ENCODE measurements around the gene SPAG8. TPM values are rescaled to one million over a fixed set of nuclear protein-coding genes. Genes with fewer than 3 reads are reported as not detected.

The SPAG8 gene
- polyA plus RNA-seq, 6 donors from 2014 or later: 1.2 to 1.7 (median 1.5) TPM; not detected in 1

DNA sequence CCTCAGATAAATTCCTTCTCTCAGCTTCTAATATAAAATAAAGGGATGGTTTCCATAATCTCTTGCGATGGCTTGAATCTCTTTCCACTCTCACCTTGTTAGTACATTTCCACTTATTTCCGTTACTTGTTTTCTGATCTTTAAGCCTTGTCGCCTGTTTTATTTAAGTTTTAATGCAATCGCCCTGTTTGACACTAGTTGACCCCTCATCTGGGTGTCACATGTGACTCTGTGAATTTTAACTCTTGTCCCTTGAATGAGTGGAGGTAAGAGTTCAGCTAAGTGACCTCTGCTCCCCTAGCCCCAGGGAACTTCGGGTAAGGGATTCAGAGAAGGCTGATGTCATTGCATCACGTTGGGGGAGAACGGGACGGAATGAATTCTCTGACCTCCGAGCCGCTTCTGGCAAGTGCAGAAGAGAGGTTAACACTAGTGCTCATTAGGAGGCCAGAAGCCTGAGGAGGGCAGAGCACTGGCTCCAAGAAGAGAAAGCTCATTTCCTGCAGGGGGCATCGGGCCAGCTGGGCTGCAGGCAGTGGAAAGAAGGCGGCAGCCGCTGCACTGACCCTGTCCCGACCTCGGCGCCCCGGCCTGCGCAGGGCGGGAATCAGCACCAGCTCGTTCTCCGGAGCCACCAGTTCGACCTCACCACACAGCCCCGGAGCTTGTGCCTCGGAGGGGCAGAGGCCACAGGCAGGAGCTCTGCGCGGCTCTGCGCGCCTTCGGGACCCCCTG is 2.2 kb upstream of the SPAG8 start:
- Mint-ChIP-seq H3K27ac (peak overlapping the region; percentile 60 to 99 (median 78)), H3K4me1 (peaks cover 28 to 49% (median 31%) of the 10 kb centered on the region in 3 donors), H3K27me3 (peaks cover 0 to 5% (median 0%) of the 10 kb centered on the region in 3 donors), H3K4me3 (peak overlapping the region; percentile 90 to 98 (median 95)), H3K36me3 (peaks cover 0 to 6% of the 10 kb centered on the region in 2 donors), H3K9me3 (no peaks in the 10 kb centered on the region)
- DNase-seq: no peak
- peak; percentile 0 to 3 for ATAC-seq (ENCODE audit: low read depth in 2 of 2)

- Mint-ChIP-seq H3K4me3 (peak overlapping the region; percentile 51 to 98 (median 94)), H3K4me1 (peaks cover 28 to 49% (median 31%) of the 10 kb centered on the region in 3 donors), H3K36me3 (peaks cover 0 to 6% of the 10 kb centered on the region in 2 donors), H3K9me3 (no peaks in the 10 kb centered on the region), H3K27me3 (peaks cover 0 to 5% (median 0%) of the 10 kb centered on the region in 3 donors), H3K27ac (peak overlapping the region in 2 of 6 donors; percentile 49 to 91)
- no peak for DNase-seq
- ATAC-seq (ENCODE audit: low read depth in 2 of 2): no peak
These were observed 1.5 kb upstream of the SPAG8 start for GRCh38 chr9:35813434-35814105.

- ATAC-seq (ENCODE audit: low read depth in 2 of 2): no peak
- H3K27me3 Mint-ChIP-seq: no peaks in the 10 kb centered on the region
- peaks cover 28 to 45% (median 31%) of the 10 kb centered on the region in 3 donors for H3K4me1 Mint-ChIP-seq
- no peak for DNase-seq
- peak overlapping the region; percentile 81 to 96 (median 94) for H3K4me3 Mint-ChIP-seq
- H3K9me3 Mint-ChIP-seq: no peaks in the 10 kb centered on the region
- H3K27ac Mint-ChIP-seq: peak overlapping the region; percentile 86 to 96 (median 94)
- peaks cover 0 to 6% of the 10 kb centered on the region in 2 donors for H3K36me3 Mint-ChIP-seq
These were observed 559 bp downstream of the SPAG8 start for GRCh38 chr9:35811381-35812024.

- H3K27me3 Mint-ChIP-seq: no peaks in the 10 kb centered on the region
- peak overlapping the region in 3 of 8 donors; percentile 4 to 15 (median 11) for H3K4me3 Mint-ChIP-seq
- peaks cover 21 to 36% (median 24%) of the 10 kb centered on the region in 3 donors for H3K4me1 Mint-ChIP-seq
- H3K36me3 Mint-ChIP-seq: peaks cover 0 to under 1% of the 10 kb centered on the region in 2 donors
- ATAC-seq (ENCODE audit: low read depth in 2 of 2) (no peak), DNase-seq (no peak)
- peak overlapping the region in 2 of 6 donors; percentile 37 to 60 for H3K27ac Mint-ChIP-seq
- H3K9me3 Mint-ChIP-seq: no peaks in the 10 kb centered on the region
These were observed 1.9 kb downstream of the SPAG8 start for GRCh38 chr9:35810122-35810521.

DNA sequence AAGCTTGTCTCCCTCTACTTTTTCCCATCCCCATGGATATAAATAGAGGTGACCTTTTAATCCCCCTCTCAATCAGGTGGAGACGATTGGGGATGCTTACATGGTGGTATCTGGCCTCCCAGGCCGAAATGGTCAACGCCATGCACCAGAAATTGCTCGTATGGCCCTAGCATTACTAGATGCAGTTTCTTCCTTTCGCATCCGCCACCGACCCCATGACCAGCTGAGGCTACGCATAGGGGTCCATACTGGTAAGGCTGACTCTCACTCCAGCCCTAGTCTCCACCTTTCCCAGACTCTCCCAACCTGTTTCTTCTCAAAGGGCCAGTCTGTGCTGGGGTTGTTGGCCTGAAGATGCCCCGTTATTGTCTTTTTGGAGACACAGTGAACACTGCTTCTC is 3.6 kb downstream of the SPAG8 start:
- Mint-ChIP-seq H3K36me3 (no peaks in the 10 kb centered on the region), H3K9me3 (no peaks in the 10 kb centered on the region), H3K27me3 (no peaks in the 10 kb centered on the region), H3K27ac (peak overlapping the region in 1 of 6 donors; percentile 5), H3K4me3 (no peak overlapping the region), H3K4me1 (peaks cover 13 to 24% (median 13%) of the 10 kb centered on the region in 3 donors)
- DNase-seq (no peak), ATAC-seq (ENCODE audit: low read depth in 2 of 2) (no peak)

GRCh38 chr9:35806101-35806500 is 6.0 kb downstream of the SPAG8 start:
- H3K4me1 Mint-ChIP-seq: peaks cover 0 to 2% (median 0%) of the 10 kb centered on the region in 3 donors
- peak overlapping the region in 1 of 6 donors; percentile 30 for H3K27ac Mint-ChIP-seq
- no peak for ATAC-seq (ENCODE audit: low read depth in 2 of 2)
- DNase-seq: no peak
- H3K4me3 Mint-ChIP-seq: no peak overlapping the region
- peaks cover 7 to 13% of the 10 kb centered on the region in 2 donors for H3K36me3 Mint-ChIP-seq
- no peaks in the 10 kb centered on the region for H3K27me3 Mint-ChIP-seq
- no peaks in the 10 kb centered on the region for H3K9me3 Mint-ChIP-seq

- H3K36me3 Mint-ChIP-seq: peaks cover 11 to 28% of the 10 kb centered on the region in 2 donors
- no peaks in the 10 kb centered on the region for H3K4me1 Mint-ChIP-seq
- peak overlapping the region in 1 of 6 donors; percentile 17 for H3K27ac Mint-ChIP-seq
- no peaks in the 10 kb centered on the region for H3K27me3 Mint-ChIP-seq
- H3K4me3 Mint-ChIP-seq: no peak overlapping the region
- no peaks in the 10 kb centered on the region for H3K9me3 Mint-ChIP-seq
- ATAC-seq (ENCODE audit: low read depth in 2 of 2) (no peak), DNase-seq (no peak)
These were observed 10.5 kb downstream of the SPAG8 start for GRCh38 chr9:35801328-35802128.

DNA sequence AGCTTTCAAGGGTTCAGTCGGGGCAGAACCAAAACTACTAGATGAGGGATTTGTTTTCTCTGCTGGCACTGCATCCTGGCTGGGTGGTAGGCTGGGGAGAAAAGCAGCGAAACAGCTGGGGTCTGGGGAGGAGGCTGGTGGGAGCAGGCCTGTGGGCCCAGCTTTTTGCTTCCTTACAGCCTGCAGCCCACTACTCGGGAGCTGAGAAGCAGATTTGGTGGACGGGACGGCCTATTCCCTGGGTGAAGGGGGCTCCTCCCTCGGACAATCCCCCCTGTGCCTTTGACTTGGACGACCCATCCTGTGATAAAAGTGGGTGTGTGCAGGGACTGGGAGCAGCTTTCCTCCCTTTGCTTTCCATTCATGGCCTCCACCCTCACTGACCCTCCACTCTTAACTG is 11.5 kb downstream of the SPAG8 start:
- no peaks in the 10 kb centered on the region for H3K9me3 Mint-ChIP-seq
- H3K36me3 Mint-ChIP-seq: peaks cover 11 to 28% of the 10 kb centered on the region in 2 donors
- H3K27ac Mint-ChIP-seq: no peak overlapping the region
- H3K4me3 Mint-ChIP-seq: no peak overlapping the region
- no peak for DNase-seq
- no peak for ATAC-seq (ENCODE audit: low read depth in 2 of 2)
- H3K27me3 Mint-ChIP-seq: no peaks in the 10 kb centered on the region
- no peaks in the 10 kb centered on the region for H3K4me1 Mint-ChIP-seq

DNA sequence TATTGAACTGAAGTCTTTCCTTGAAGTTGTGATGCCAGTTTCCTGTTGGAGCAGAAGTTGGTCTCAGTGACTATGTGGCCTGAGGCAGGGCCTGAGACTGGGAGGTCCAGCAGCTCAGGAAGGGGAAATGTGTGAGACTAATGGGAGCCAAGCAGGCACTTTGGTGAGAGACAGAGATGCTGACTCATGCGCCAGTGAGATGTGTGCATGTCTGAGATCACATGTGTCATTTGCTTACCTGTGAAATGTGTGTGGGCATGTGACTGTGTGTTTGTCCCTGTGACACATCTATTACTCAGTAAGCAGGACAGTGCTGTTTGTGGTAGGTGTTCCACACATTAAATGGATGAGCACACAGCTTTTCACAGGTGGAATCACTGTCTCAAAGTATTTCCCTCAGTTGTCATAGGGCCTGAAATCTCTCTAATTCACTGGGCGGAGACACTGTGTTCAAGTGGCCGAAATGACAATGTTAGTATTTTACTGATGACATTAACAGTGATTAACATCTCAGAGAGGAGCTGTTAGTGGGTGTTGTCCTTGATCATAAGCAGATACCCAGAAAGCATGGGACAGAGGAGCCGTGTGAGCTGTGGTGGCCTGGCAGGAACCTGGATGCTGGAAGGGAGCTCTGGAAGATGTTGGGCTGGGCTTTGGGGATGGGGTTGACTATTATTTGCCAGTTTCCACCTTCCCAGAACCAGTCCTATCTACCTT is 13.2 kb downstream of the SPAG8 start:
- no peak for DNase-seq

DNA sequence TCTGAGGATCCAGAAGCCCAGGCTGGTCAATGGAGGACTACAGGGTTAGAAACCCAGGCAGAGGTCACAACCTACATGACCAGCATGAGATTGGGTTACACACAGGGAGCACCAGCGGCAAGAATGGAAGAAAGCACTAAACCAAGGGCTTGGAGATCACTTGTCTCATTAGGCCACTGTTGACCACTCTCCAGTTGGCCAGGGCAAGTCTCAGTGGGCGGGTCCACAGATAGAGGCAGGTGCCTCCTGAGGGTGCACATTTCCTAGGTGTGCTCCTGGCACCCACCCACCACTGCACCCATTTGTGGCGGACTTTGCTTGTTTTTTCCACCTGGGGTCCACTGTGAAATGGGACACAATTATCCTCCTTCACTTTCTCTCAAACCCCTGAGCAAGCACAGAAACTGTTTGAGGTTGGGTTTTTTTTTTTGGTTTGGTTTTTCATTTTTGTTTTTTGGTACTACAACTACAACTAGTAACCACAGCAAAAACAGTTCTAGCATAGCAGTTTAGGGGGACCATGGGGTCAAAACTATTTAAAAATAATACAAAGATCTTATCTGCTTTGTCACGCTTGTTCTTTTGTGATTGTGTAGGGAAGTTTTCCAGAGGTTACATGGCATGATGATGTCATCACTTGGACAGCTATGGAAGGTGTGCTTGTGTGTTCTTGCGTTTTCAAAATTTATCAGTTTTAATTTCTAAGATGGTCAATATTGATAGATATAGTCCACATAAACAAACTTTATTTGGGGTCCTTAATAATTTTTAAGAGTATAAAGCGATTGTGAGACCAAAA is 14.6 kb downstream of the SPAG8 start:
- Mint-ChIP-seq H3K4me1 (no peaks in the 10 kb centered on the region), H3K4me3 (no peak overlapping the region), H3K27ac (peak overlapping the region in 2 of 6 donors; percentile 31 to 75), H3K36me3 (peaks cover 17 to 28% of the 10 kb centered on the region in 2 donors), H3K9me3 (no peaks in the 10 kb centered on the region), H3K27me3 (no peaks in the 10 kb centered on the region)
- DNase-seq (no peak), ATAC-seq (ENCODE audit: low read depth in 2 of 2) (no peak)

More for the DNA sequence above, 13.2 kb downstream of the SPAG8 start:
- H3K27ac Mint-ChIP-seq: no peak overlapping the region
- H3K9me3 Mint-ChIP-seq: no peaks in the 10 kb centered on the region
- ATAC-seq (ENCODE audit: low read depth in 2 of 2): no peak
- no peaks in the 10 kb centered on the region for H3K27me3 Mint-ChIP-seq
- H3K4me1 Mint-ChIP-seq: no peaks in the 10 kb centered on the region
- no peak overlapping the region for H3K4me3 Mint-ChIP-seq
- H3K36me3 Mint-ChIP-seq: peaks cover 17 to 28% of the 10 kb centered on the region in 2 donors

DNA sequence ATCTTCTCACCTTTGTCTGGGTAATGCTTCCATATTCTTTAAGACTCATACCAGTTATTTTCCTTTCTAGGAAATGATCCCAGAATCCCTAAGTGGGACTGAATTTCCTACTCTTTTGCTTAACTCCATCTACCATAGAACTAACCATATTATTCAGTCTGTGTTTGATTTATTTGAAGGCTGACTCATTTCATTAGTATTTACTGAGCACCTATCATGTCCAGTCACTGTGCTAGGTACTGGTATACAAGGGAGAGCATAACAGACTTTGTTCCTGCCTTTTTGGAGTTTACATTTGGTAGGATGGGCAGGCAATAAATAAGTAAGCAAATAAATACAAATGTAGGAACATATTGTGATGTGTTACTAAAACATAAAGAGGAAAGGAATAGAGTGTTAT is 16.4 kb downstream of the SPAG8 start:
- Mint-ChIP-seq H3K4me3 (no peak overlapping the region), H3K27ac (no peak overlapping the region)

DNA sequence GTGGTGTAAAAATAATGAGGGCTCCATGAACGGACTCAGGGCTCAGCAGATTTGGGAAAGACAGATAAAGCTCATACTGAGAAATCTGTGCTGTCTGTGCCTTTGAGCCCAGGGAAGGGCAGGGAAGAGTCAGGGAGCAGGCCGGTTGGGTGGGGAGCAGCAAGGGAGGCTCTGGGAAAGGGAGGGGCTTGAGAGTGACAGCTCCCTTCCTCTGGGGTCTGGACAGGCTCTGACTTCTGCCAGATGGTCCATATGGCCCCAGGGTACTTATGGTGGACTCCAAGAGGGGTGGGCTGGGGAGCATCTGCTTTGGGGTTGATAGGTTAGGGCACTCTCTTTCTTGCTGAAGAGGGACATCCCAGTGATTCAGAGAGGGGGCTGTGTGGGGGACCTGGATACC is 18.6 kb downstream of the SPAG8 start:
- Mint-ChIP-seq H3K4me3 (no peak overlapping the region), H3K4me1 (peaks cover 9 to 12% (median 12%) of the 10 kb centered on the region in 3 donors), H3K9me3 (no peaks in the 10 kb centered on the region), H3K36me3 (peaks cover 0 to 5% of the 10 kb centered on the region in 2 donors), H3K27me3 (peaks cover 3 to 10% (median 8%) of the 10 kb centered on the region in 3 donors), H3K27ac (peak overlapping the region in 1 of 6 donors; percentile 79)
- DNase-seq (no peak), ATAC-seq (ENCODE audit: low read depth in 2 of 2) (no peak)

More for the DNA sequence above, 16.4 kb downstream of the SPAG8 start:
- peaks cover 0 to 5% (median 4%) of the 10 kb centered on the region in 3 donors for H3K27me3 Mint-ChIP-seq
- ATAC-seq (ENCODE audit: low read depth in 2 of 2): no peak
- H3K9me3 Mint-ChIP-seq: no peaks in the 10 kb centered on the region
- DNase-seq: no peak
- H3K4me1 Mint-ChIP-seq: peaks cover 4 to 5% (median 5%) of the 10 kb centered on the region in 3 donors
- H3K36me3 Mint-ChIP-seq: peaks cover 5 to 12% of the 10 kb centered on the region in 2 donors

Measured in naive B cell (primary cell).